Endothelial cell of umbilical vein (primary cell): ENCODE results near the gene CAPN7. TPM values are rescaled to one million over a fixed set of nuclear protein-coding genes. Genes with fewer than 3 reads are reported as not detected.

Experiments used
- BruUV-seq: library from RNA; stranded (reverse); fragments of 400-500 nt; replicated peaks from 2 replicates; lab custom pipeline; 2021; lab: Mats Ljungman, UMichigan
- CTCF ChIA-PET: fragments of 300-600, 350-600 bp; sonication (Branson Sonifier 250); formaldehyde crosslinking; loops from one replicate; lab custom pipeline; 2021; ENCODE audit warnings: antibody characterized with exemption, inconsistent platforms; lab: Charles Lee
- POLR2A ChIA-PET: fragments of 300-600, 350-600 bp; sonication (Branson Sonifier 250); formaldehyde crosslinking; loops from one replicate; lab custom pipeline; 2021; ENCODE audit warnings: antibody characterized with exemption, inconsistent platforms; lab: Charles Lee
- DNase-seq: peaks from one replicate; pipeline ENCODE4 v3.0.0-alpha.2; 2011; ENCODE audit warnings: low read depth, low spot score
- FAIRE-seq: peaks from 2 replicates; lab custom pipeline; 2011; peaks lifted over from hg19 to GRCh38; lab: Jason Lieb, UNC
- H2AFZ ChIP-seq: 2 replicates; pipeline ENCODE4 v1.6.0; 2012; ENCODE audit warnings: low read depth, low read length, control low read depth, inconsistent platforms
- H3K27ac ChIP-seq: 2 replicates; pipeline ENCODE4 v1.5.1; 2011; ENCODE audit warnings: low read depth, mild to moderate bottlenecking, control low read depth, low read length, moderate library complexity; ENCODE audit not compliant: insufficient read depth
- H3K27me3 ChIP-seq, 2 experiments: 2 replicates each; pipeline versions ENCODE4 v1.6.0 to v1.6.1; 2011; ENCODE audit warnings: low read length in 2 of 2, mixed read lengths in 1 of 2; ENCODE audit not compliant: control insufficient read depth in 2 of 2, insufficient read depth in 2 of 2
- H3K36me3 ChIP-seq, 2 experiments: 2 replicates in 1 of 2; 3 replicates in 1 of 2; pipeline ENCODE4 v1.5.1; 2011; ENCODE audit warnings: low read length in 2 of 2, mild to moderate bottlenecking in 1 of 2, moderate library complexity in 1 of 2; ENCODE audit not compliant: control insufficient read depth in 2 of 2, insufficient read depth in 2 of 2; ENCODE audit errors: extremely low read depth in 1 of 2
- H3K4me1 ChIP-seq: 3 replicates; pipeline ENCODE4 v1.5.1; 2011; ENCODE audit warnings: mild to moderate bottlenecking, low read length; ENCODE audit not compliant: control insufficient read depth, insufficient read depth; ENCODE audit errors: extremely low read depth
- H3K4me2 ChIP-seq: 2 replicates; pipeline ENCODE4 v1.6.1; 2011; ENCODE audit warnings: low read length, control low read depth, mixed read lengths; ENCODE audit not compliant: insufficient read depth
- H3K4me3 ChIP-seq, 3 experiments: fragments of 200-600 bp in 1 of 3; sonication (generic), shearing (Covaris generic) in 1 of 3; replicated peaks in 1 of 3; 2 replicates each; pipeline ENCODE4 v1.5.1; 2011 to 2016; ENCODE audit warnings: control low read depth in 3 of 3, low read length in 3 of 3, mild to moderate bottlenecking in 2 of 3, inconsistent platforms in 1 of 3, low read depth in 1 of 3, moderate library complexity in 1 of 3; ENCODE audit not compliant: insufficient read depth in 1 of 3
- H3K79me2 ChIP-seq: 2 replicates; pipeline ENCODE4 v1.6.0; 2012; ENCODE audit warnings: low read length, inconsistent platforms; ENCODE audit not compliant: control insufficient read depth, insufficient read depth
- H3K9ac ChIP-seq: replicated peaks from 2 replicates; pipeline ENCODE3; 2011; ENCODE audit warnings: low read length, control low read depth; ENCODE audit not compliant: insufficient read depth; ENCODE audit errors: extremely low read depth
- H3K9me1 ChIP-seq: replicated peaks from 3 replicates; pipeline ENCODE4 v1.6.0; 2011; ENCODE audit warnings: mild to moderate bottlenecking, low read length; ENCODE audit not compliant: control insufficient read depth, insufficient read depth; ENCODE audit errors: extremely low read depth
- H3K9me3 ChIP-seq: replicated peaks from 2 replicates; pipeline ENCODE4 v1.5.1; 2012; ENCODE audit warnings: low read length, inconsistent platforms; ENCODE audit not compliant: control insufficient read depth, insufficient read depth
- H4K20me1 ChIP-seq: replicated peaks from 2 replicates; pipeline ENCODE3; 2011; ENCODE audit warnings: mild to moderate bottlenecking, low read length; ENCODE audit not compliant: control insufficient read depth, insufficient read depth; ENCODE audit errors: extremely low read depth
- EZH2 ChIP-seq: IDR thresholded peaks from 2 replicates; pipeline ENCODE4 v1.6.1; 2012; ENCODE audit warnings: borderline replicate concordance, low read depth, mild to moderate bottlenecking, moderate library complexity, low read length, inconsistent platforms; ENCODE audit not compliant: severe bottlenecking
- FOS ChIP-seq: IDR thresholded peaks from 2 replicates; pipeline ENCODE4 v1.6.1; 2011; ENCODE audit warnings: mild to moderate bottlenecking, low read length, moderate library complexity, borderline replicate concordance; ENCODE audit not compliant: insufficient read depth
- GATA2 ChIP-seq: IDR thresholded peaks from 2 replicates; pipeline ENCODE4 v1.7.0; 2011; ENCODE audit warnings: low read depth, mild to moderate bottlenecking, moderate library complexity, mixed read lengths, low read length; ENCODE audit not compliant: insufficient read length, insufficient read depth
- MYC ChIP-seq: IDR thresholded peaks from one replicate; pipeline ENCODE4 v1.6.1; 2011; ENCODE audit warnings: mild to moderate bottlenecking, low read depth, low read length
- POLR2A ChIP-seq: IDR thresholded peaks from 2 replicates; pipeline ENCODE4 v1.6.1; 2012; ENCODE audit warnings: low read depth, mild to moderate bottlenecking, control low read depth, low read length
- POLR2AphosphoS5 ChIP-seq: IDR thresholded peaks from 2 replicates; pipeline ENCODE4 v1.6.1; 2012; ENCODE audit warnings: low read depth, mild to moderate bottlenecking, control low read depth, low read length, moderate library complexity; ENCODE audit not compliant: insufficient read depth
- dilution Hi-C: fragments of 300-500 bp; cut with MboI; formaldehyde crosslinking; loops from one replicate; pipeline ENCODE4 v1.15.0; 2019; ENCODE audit warnings: low sequenced_read_pairs; ENCODE audit not compliant: extremely low pct_ligation_motif_present
- intact Hi-C: fragments of 100-400 bp; cut with micrococcal nuclease; formaldehyde crosslinking; loops from one replicate; pipeline ENCODE4 v1.10.0; 2022
- polyA plus RNA-seq, 4 experiments: library from polyadenylated mRNA; depleted of rRNA in 3 of 4; stranded (reverse) in 3 of 4; unstranded in 1 of 4; fragments of >200 nt; gene quantifications; 2 replicates each; pipeline versions ENCODE4 v1.2.1 to v1.2.3, GENCODE V29; 2011 to 2012; ENCODE audit warnings: missing spikeins in 1 of 4
- total RNA-seq: library from RNA; stranded (reverse); gene quantifications from 2 replicates; pipeline ENCODE4 v1.2.3, GENCODE V29; 2021

CAPN7 gene
- total and polyA plus RNA-seq, 2 donors (not counting 3 experiments of a cell fraction or from before 2014, with no cell fraction given): 13.2 to 32.7 TPM

DNA sequence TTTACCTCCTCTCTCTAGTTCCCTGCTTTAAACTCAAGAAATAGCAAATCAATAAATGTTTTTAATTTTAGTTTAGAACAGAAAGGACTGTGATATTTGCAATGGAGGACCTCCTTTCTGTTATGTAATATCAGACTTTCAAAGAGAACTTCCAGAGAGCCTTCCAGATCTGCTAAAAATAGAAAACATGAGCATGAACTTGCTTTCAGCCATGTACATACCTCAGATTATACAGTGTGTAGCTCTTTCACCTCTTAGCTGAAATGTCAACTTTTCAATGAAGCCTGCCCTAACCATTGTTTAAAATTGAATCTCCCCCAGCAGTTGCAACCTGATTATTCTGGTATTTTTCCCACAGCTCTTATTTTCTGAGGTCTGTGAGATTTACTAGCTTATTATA lies 12.6 kb downstream of the CAPN7 start:
- DNase-seq (no peak), FAIRE-seq (no peak)
- ChIA-PET CTCF (interaction anchor here (1.9 kb wide), 1 partner anchor 187 kb away, joined by 5 read pairs; no protein-coding TSS in a partner anchor), POLR2A (no interaction called here)
- H3K4me1 ChIP-seq: no peaks in the 10 kb centered on the region
- TF ChIP-seq POLR2A (no peak), EZH2 (no peak), POLR2AphosphoS5 (no peak), MYC (no peak)
- H2AFZ ChIP-seq: no peak overlapping the region
- dilution Hi-C loops: no loop called here
- no peaks in the 10 kb centered on the region for H3K9me1 ChIP-seq
- no peaks in the 10 kb centered on the region for H3K79me2 ChIP-seq
- H3K27me3 ChIP-seq: no peaks in the 10 kb centered on the region
- no peaks in the 10 kb centered on the region for H3K9me3 ChIP-seq
- H3K36me3 ChIP-seq: peaks cover 19 to 35% of the 10 kb centered on the region in 2 experiments
- H3K9ac ChIP-seq: no peak overlapping the region
- no peaks in the 10 kb centered on the region for H4K20me1 ChIP-seq
- BruUV-seq: no TSS peak
- no peak overlapping the region for H3K4me2 ChIP-seq
- intact Hi-C loops: no loop called here
- no peak overlapping the region for H3K27ac ChIP-seq
- no peak overlapping the region for H3K4me3 ChIP-seq

DNA sequence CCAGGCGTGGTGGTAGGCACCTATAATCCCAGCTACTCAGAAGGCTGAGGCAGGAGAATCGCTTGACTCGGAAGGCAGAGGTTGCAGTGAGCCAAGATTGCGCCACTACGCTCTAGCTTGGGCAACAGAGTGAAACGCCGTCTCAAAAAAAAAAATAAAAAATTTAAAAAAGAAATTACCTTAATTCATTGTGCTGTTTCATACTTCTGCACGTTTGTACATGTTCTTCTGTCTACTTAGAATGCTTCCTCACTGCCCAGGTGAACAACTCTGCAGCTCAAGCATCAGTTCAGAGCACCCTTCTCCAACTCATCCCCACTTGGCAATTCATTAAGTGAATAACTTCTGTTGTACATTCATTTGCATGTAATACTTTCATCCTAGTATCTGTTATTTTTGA lies 14.0 kb downstream of the CAPN7 start:
- POLR2A ChIA-PET: no interaction called here
- H3K4me1 ChIP-seq: no peaks in the 10 kb centered on the region
- H3K9ac ChIP-seq: no peak overlapping the region
- H3K9me3 ChIP-seq: no peaks in the 10 kb centered on the region
- no TSS peak for BruUV-seq
- H2AFZ ChIP-seq: no peak overlapping the region
- intact Hi-C loops (no loop called here), dilution Hi-C loops (no loop called here)
- no peak overlapping the region for H3K4me3 ChIP-seq
- DNase-seq (no peak), FAIRE-seq (no peak)
- H3K9me1 ChIP-seq: no peaks in the 10 kb centered on the region
- no peak overlapping the region for H3K27ac ChIP-seq
- no peaks in the 10 kb centered on the region for H3K27me3 ChIP-seq
- H3K4me2 ChIP-seq: no peak overlapping the region
- CTCF ChIA-PET: interaction anchor here (1.6 to 2.7 kb wide), 2 partner anchors 9 to 185 kb away, joined by 4 to 8 read pairs; no protein-coding TSS in a partner anchor
- H3K36me3 ChIP-seq: peaks cover 15 to 39% of the 10 kb centered on the region in 2 experiments
- no peaks in the 10 kb centered on the region for H3K79me2 ChIP-seq
- no peaks in the 10 kb centered on the region for H4K20me1 ChIP-seq
- TF ChIP-seq FOS (no peak), MYC (no peak), GATA2 (no peak)
